ENCODE measurements around the gene CNN3. TPM values are rescaled to one million over a fixed set of nuclear protein-coding genes. Genes with fewer than 3 reads are reported as not detected.

CNN3 gene
- total RNA-seq, 1 experiment from 2014 or later, result 183 TPM

DNA sequence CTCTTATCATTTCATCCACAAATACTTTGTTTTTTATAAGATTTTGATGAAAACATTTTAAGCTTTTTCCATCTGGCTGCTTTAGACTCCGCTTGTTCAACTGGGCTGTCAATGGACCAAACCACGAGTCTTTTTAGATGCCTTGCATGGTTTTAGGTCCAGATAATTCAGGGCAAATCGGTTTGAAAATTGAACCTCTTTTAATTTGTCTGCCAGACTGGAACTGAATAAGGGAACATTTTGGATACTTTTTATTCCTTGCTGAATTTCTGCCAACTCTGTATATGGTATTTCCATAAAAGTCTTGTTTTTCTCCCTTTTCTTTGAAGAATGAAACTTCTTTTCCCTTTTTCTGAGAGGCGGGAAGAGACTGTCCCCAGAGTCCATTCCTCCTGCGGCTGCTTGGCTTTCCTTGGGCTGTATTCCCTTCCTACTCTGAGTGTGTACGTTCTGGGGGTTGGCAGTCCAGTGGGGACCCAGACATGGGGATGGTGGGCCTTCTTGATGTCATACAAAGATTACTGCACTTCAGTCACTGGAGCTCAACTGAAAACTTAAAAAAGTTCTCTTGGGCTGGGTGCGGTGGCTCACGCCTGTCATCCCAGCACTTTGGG is 46.5 kb upstream of the CNN3 start:
- H3K9me3 Mint-ChIP-seq, result peaks cover 4% of the 10 kb centered on the region; the same call in 1 of the 2 replicates
- no peaks in the 10 kb centered on the region for H3K27me3 Mint-ChIP-seq (ENCODE audit: low read depth)
- no peaks in the 10 kb centered on the region for H3K36me3 Mint-ChIP-seq
- CTCF ChIA-PET, result no interaction called here
- TF ChIP-seq NFATC4 (CRISPR knock-in tag; IDR thresholded peaks at IDR 0.05) (no peak), ZNF138 (CRISPR knock-in tag; conservative IDR thresholded peaks at IDR 0.05) (no peak), ZNF416 (CRISPR knock-in tag; IDR thresholded peaks at IDR 0.05) (no peak), GRHL2 (CRISPR knock-in tag; IDR thresholded peaks at IDR 0.05; ENCODE audit: insufficient replicate concordance, severe bottlenecking) (no peak), NR1H2 (CRISPR knock-in tag; IDR thresholded peaks at IDR 0.05) (no peak), TEAD1 (CRISPR knock-in tag; IDR thresholded peaks at IDR 0.05) (no peak), SMAD4 (CRISPR knock-in tag; IDR thresholded peaks at IDR 0.05) (no peak)
- TF ChIP-seq, protein P1, sequence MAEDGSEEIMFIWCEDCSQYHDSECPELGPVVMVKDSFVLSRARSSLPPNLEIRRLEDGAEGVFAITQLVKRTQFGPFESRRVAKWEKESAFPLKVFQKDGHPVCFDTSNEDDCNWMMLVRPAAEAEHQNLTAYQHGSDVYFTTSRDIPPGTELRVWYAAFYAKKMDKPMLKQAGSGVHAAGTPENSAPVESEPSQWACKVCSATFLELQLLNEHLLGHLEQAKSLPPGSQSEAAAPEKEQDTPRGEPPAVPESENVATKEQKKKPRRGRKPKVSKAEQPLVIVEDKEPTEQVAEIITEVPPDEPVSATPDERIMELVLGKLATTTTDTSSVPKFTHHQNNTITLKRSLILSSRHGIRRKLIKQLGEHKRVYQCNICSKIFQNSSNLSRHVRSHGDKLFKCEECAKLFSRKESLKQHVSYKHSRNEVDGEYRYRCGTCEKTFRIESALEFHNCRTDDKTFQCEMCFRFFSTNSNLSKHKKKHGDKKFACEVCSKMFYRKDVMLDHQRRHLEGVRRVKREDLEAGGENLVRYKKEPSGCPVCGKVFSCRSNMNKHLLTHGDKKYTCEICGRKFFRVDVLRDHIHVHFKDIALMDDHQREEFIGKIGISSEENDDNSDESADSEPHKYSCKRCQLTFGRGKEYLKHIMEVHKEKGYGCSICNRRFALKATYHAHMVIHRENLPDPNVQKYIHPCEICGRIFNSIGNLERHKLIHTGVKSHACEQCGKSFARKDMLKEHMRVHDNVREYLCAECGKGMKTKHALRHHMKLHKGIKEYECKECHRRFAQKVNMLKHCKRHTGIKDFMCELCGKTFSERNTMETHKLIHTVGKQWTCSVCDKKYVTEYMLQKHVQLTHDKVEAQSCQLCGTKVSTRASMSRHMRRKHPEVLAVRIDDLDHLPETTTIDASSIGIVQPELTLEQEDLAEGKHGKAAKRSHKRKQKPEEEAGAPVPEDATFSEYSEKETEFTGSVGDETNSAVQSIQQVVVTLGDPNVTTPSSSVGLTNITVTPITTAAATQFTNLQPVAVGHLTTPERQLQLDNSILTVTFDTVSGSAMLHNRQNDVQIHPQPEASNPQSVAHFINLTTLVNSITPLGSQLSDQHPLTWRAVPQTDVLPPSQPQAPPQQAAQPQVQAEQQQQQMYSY (CRISPR knock-in tag; IDR thresholded peaks at IDR 0.05), result no peak
- TF ChIP-seq, protein P2, sequence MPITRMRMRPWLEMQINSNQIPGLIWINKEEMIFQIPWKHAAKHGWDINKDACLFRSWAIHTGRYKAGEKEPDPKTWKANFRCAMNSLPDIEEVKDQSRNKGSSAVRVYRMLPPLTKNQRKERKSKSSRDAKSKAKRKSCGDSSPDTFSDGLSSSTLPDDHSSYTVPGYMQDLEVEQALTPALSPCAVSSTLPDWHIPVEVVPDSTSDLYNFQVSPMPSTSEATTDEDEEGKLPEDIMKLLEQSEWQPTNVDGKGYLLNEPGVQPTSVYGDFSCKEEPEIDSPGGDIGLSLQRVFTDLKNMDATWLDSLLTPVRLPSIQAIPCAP (CRISPR knock-in tag; IDR thresholded peaks at IDR 0.05), result no peak
- TF ChIP-seq, protein P3, sequence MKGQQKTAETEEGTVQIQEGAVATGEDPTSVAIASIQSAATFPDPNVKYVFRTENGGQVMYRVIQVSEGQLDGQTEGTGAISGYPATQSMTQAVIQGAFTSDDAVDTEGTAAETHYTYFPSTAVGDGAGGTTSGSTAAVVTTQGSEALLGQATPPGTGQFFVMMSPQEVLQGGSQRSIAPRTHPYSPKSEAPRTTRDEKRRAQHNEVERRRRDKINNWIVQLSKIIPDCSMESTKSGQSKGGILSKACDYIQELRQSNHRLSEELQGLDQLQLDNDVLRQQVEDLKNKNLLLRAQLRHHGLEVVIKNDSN (CRISPR knock-in tag; IDR thresholded peaks at IDR 0.05), result no peak
- TF ChIP-seq, protein P4, sequence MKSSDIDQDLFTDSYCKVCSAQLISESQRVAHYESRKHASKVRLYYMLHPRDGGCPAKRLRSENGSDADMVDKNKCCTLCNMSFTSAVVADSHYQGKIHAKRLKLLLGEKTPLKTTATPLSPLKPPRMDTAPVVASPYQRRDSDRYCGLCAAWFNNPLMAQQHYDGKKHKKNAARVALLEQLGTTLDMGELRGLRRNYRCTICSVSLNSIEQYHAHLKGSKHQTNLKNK (CRISPR knock-in tag; IDR thresholded peaks at IDR 0.05), result no peak
- TF ChIP-seq, protein P5, sequence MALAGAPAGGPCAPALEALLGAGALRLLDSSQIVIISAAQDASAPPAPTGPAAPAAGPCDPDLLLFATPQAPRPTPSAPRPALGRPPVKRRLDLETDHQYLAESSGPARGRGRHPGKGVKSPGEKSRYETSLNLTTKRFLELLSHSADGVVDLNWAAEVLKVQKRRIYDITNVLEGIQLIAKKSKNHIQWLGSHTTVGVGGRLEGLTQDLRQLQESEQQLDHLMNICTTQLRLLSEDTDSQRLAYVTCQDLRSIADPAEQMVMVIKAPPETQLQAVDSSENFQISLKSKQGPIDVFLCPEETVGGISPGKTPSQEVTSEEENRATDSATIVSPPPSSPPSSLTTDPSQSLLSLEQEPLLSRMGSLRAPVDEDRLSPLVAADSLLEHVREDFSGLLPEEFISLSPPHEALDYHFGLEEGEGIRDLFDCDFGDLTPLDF (CRISPR knock-in tag; IDR thresholded peaks at IDR 0.05), result no peak
- POLR2A ChIA-PET, result interaction anchor here (0.5 kb wide), 1 partner anchor 9 kb away, joined by 3 read pairs; no protein-coding TSS in a partner anchor
- H3K27ac Mint-ChIP-seq, result no peak overlapping the region
- no peak overlapping the region for H3K4me3 Mint-ChIP-seq
- DNase-seq (ENCODE audit: low spot score) (no peak), ATAC-seq (no peak)
- peaks cover 17% of the 10 kb centered on the region for H3K4me1 Mint-ChIP-seq

DNA sequence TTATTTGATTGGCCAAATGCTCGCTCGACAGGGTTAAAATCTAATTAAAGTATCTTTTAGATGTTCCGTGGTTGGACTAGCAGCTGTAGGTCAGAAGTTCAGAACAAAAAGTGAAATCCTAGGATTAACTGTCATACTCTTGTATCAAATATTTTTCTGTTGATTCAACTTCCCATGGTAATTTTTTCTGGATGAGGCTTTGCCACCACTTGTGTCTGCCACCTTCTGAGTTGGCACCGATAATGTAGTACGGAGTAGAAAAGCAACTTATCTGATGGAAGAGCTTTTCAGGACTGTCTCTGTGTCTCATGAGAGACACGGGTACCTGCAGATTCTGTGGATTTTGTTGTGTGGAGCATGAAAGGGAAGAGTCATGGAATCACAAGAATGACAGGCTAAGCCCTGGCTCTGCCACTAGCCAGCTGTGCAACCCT is 44.6 kb upstream of the CNN3 start:
- Mint-ChIP-seq H3K36me3 (no peaks in the 10 kb centered on the region), H3K9me3 (peaks cover 4% of the 10 kb centered on the region; the same call in 1 of the 2 replicates), H3K4me3 (no peak overlapping the region), H3K27me3 (ENCODE audit: low read depth) (no peaks in the 10 kb centered on the region), H3K27ac (peak overlapping the region; percentile 55; the same call in 1 of the 2 replicates), H3K4me1 (peaks cover 17% of the 10 kb centered on the region)
- ChIA-PET CTCF (no interaction called here), POLR2A (no interaction called here)
- ATAC-seq (no peak), DNase-seq (ENCODE audit: low spot score) (no peak)
- no peak for TF ChIP-seq SP1 (CRISPR knock-in tag; conservative IDR thresholded peaks at IDR 0.05)
- TF ChIP-seq, protein P6, sequence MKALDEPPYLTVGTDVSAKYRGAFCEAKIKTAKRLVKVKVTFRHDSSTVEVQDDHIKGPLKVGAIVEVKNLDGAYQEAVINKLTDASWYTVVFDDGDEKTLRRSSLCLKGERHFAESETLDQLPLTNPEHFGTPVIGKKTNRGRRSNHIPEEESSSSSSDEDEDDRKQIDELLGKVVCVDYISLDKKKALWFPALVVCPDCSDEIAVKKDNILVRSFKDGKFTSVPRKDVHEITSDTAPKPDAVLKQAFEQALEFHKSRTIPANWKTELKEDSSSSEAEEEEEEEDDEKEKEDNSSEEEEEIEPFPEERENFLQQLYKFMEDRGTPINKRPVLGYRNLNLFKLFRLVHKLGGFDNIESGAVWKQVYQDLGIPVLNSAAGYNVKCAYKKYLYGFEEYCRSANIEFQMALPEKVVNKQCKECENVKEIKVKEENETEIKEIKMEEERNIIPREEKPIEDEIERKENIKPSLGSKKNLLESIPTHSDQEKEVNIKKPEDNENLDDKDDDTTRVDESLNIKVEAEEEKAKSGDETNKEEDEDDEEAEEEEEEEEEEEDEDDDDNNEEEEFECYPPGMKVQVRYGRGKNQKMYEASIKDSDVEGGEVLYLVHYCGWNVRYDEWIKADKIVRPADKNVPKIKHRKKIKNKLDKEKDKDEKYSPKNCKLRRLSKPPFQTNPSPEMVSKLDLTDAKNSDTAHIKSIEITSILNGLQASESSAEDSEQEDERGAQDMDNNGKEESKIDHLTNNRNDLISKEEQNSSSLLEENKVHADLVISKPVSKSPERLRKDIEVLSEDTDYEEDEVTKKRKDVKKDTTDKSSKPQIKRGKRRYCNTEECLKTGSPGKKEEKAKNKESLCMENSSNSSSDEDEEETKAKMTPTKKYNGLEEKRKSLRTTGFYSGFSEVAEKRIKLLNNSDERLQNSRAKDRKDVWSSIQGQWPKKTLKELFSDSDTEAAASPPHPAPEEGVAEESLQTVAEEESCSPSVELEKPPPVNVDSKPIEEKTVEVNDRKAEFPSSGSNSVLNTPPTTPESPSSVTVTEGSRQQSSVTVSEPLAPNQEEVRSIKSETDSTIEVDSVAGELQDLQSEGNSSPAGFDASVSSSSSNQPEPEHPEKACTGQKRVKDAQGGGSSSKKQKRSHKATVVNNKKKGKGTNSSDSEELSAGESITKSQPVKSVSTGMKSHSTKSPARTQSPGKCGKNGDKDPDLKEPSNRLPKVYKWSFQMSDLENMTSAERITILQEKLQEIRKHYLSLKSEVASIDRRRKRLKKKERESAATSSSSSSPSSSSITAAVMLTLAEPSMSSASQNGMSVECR (CRISPR knock-in tag; IDR thresholded peaks at IDR 0.05; ENCODE audit: borderline replicate concordance), result no peak
- TF ChIP-seq SMAD3 (CRISPR knock-in tag; IDR thresholded peaks at IDR 0.05; ENCODE audit: borderline replicate concordance), result no peak
- no peak for TF ChIP-seq EMX1 (CRISPR knock-in tag; IDR thresholded peaks at IDR 0.05)
- TF ChIP-seq KAT7 (CRISPR knock-in tag; IDR thresholded peaks at IDR 0.05; ENCODE audit: borderline replicate concordance), result no peak
- TF ChIP-seq, protein P7, sequence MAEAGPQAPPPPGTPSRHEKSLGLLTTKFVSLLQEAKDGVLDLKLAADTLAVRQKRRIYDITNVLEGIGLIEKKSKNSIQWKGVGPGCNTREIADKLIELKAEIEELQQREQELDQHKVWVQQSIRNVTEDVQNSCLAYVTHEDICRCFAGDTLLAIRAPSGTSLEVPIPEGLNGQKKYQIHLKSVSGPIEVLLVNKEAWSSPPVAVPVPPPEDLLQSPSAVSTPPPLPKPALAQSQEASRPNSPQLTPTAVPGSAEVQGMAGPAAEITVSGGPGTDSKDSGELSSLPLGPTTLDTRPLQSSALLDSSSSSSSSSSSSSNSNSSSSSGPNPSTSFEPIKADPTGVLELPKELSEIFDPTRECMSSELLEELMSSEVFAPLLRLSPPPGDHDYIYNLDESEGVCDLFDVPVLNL (CRISPR knock-in tag; IDR thresholded peaks at IDR 0.05; ENCODE audit: borderline replicate concordance, low read depth), result no peak
- TF ChIP-seq ZNF232 (CRISPR knock-in tag; IDR thresholded peaks at IDR 0.05), result no peak
